ENCODE results near the gene VPS41. TPM values are rescaled to one million over a fixed set of nuclear protein-coding genes. Genes with fewer than 3 reads are reported as not detected.
A peak's percentile ranks its signal among the peaks of the same experiment; 100 is the strongest.

Gene VPS41
- total and polyA plus RNA-seq, 4 donors: 71.1 to 97.3 (median 90.4) TPM

GRCh38 chr7:38731215-38731614 is 177.8 kb downstream of the VPS41 start:
- no peaks in the 10 kb centered on the region for H3K9me3 ChIP-seq (ENCODE audit: control insufficient read depth, insufficient read depth, low read length)
- no peaks in the 10 kb centered on the region for H3K36me3 ChIP-seq (ENCODE audit: control insufficient read depth, insufficient read depth, low read length)
- no peak overlapping the region for H3K4me3 ChIP-seq (ENCODE audit: low read depth, low read length)
- DNase-seq (ENCODE audit: low read depth in 4 of 6, low spot score in 6 of 6): no peak
- 94% methylated on average over 2 of the region's 2 CpGs for WGBS (ENCODE audit: insufficient coverage)
- H3K27me3 ChIP-seq (ENCODE audit: control insufficient read depth, insufficient read depth, low read length): no peaks in the 10 kb centered on the region
- no peaks in the 10 kb centered on the region for H3K4me1 ChIP-seq (ENCODE audit: control insufficient read depth, insufficient read depth, low read length)
- no peak overlapping the region for H3K27ac ChIP-seq (ENCODE audit: low read depth, low read length)

GRCh38 chr7:38728145-38728544 is 180.8 kb downstream of the VPS41 start:
- Histone ChIP-seq H3K9me3 (ENCODE audit: control insufficient read depth, insufficient read depth, low read length) (no peaks in the 10 kb centered on the region), H3K27me3 (ENCODE audit: control insufficient read depth, insufficient read depth, low read length) (no peaks in the 10 kb centered on the region), H3K27ac (ENCODE audit: low read depth, low read length) (no peak overlapping the region), H3K36me3 (ENCODE audit: control insufficient read depth, insufficient read depth, low read length) (peaks cover 4% of the 10 kb centered on the region), H3K4me1 (ENCODE audit: control insufficient read depth, insufficient read depth, low read length) (no peaks in the 10 kb centered on the region), H3K4me3 (ENCODE audit: low read depth, low read length) (no peak overlapping the region)
- 100% methylated on average over 2 of the region's 3 CpGs for WGBS (ENCODE audit: insufficient coverage)
- DNase-seq (ENCODE audit: low read depth in 4 of 6, low spot score in 6 of 6): no peak

GRCh38 chr7:38727184-38727940 is 181.6 kb downstream of the VPS41 start:
- no peak overlapping the region for H3K27ac ChIP-seq (ENCODE audit: low read depth, low read length)
- DNase-seq (ENCODE audit: low read depth in 4 of 6, low spot score in 6 of 6): no peak
- H3K27me3 ChIP-seq (ENCODE audit: control insufficient read depth, insufficient read depth, low read length): no peaks in the 10 kb centered on the region
- H3K36me3 ChIP-seq (ENCODE audit: control insufficient read depth, insufficient read depth, low read length): peaks cover 4% of the 10 kb centered on the region
- no peaks in the 10 kb centered on the region for H3K9me3 ChIP-seq (ENCODE audit: control insufficient read depth, insufficient read depth, low read length)
- no peak overlapping the region for H3K4me3 ChIP-seq (ENCODE audit: low read depth, low read length)
- H3K4me1 ChIP-seq (ENCODE audit: control insufficient read depth, insufficient read depth, low read length): no peaks in the 10 kb centered on the region
- WGBS (ENCODE audit: insufficient coverage): 79% methylated on average over 2 of the region's 4 CpGs

- Histone ChIP-seq H3K9me3 (ENCODE audit: control insufficient read depth, insufficient read depth, low read length) (no peaks in the 10 kb centered on the region), H3K27ac (ENCODE audit: low read depth, low read length) (no peak overlapping the region), H3K4me1 (ENCODE audit: control insufficient read depth, insufficient read depth, low read length) (no peaks in the 10 kb centered on the region), H3K36me3 (ENCODE audit: control insufficient read depth, insufficient read depth, low read length) (peaks cover 4% of the 10 kb centered on the region), H3K27me3 (ENCODE audit: control insufficient read depth, insufficient read depth, low read length) (no peaks in the 10 kb centered on the region), H3K4me3 (ENCODE audit: low read depth, low read length) (no peak overlapping the region)
- no peak for DNase-seq (ENCODE audit: low read depth in 4 of 6, low spot score in 6 of 6)
- WGBS (ENCODE audit: insufficient coverage): 98% methylated on average over 5 of the region's 10 CpGs
Observed at GRCh38 chr7:38723327-38723726, 185.7 kb downstream of the VPS41 start.

- no peak overlapping the region for H3K27ac ChIP-seq (ENCODE audit: low read depth, low read length)
- H3K4me1 ChIP-seq (ENCODE audit: control insufficient read depth, insufficient read depth, low read length): no peaks in the 10 kb centered on the region
- 87% methylated on average over 4 of the region's 4 CpGs for WGBS (ENCODE audit: insufficient coverage)
- no peaks in the 10 kb centered on the region for H3K9me3 ChIP-seq (ENCODE audit: control insufficient read depth, insufficient read depth, low read length)
- DNase-seq (ENCODE audit: low read depth in 4 of 6, low spot score in 6 of 6): no peak
- no peaks in the 10 kb centered on the region for H3K36me3 ChIP-seq (ENCODE audit: control insufficient read depth, insufficient read depth, low read length)
- H3K4me3 ChIP-seq (ENCODE audit: low read depth, low read length): no peak overlapping the region
- H3K27me3 ChIP-seq (ENCODE audit: control insufficient read depth, insufficient read depth, low read length): no peaks in the 10 kb centered on the region
Observed at GRCh38 chr7:38716397-38716796, 192.6 kb downstream of the VPS41 start.

- Histone ChIP-seq H3K27me3 (ENCODE audit: control insufficient read depth, insufficient read depth, low read length) (no peaks in the 10 kb centered on the region), H3K36me3 (ENCODE audit: control insufficient read depth, insufficient read depth, low read length) (no peaks in the 10 kb centered on the region), H3K9me3 (ENCODE audit: control insufficient read depth, insufficient read depth, low read length) (no peaks in the 10 kb centered on the region), H3K27ac (ENCODE audit: low read depth, low read length) (no peak overlapping the region), H3K4me3 (ENCODE audit: low read depth, low read length) (no peak overlapping the region), H3K4me1 (ENCODE audit: control insufficient read depth, insufficient read depth, low read length) (no peaks in the 10 kb centered on the region)
- WGBS (ENCODE audit: insufficient coverage): no CpG with 5 or more reads among the region's 4 CpGs
- peak in 1 of 6 donors; percentile 8 for DNase-seq (ENCODE audit: low read depth in 4 of 6, low spot score in 6 of 6)
Observed at GRCh38 chr7:38709123-38709522, 199.9 kb downstream of the VPS41 start.

- DNase-seq (ENCODE audit: low read depth in 4 of 6, low spot score in 6 of 6): no peak
- no peaks in the 10 kb centered on the region for H3K4me1 ChIP-seq (ENCODE audit: control insufficient read depth, insufficient read depth, low read length)
- H3K9me3 ChIP-seq (ENCODE audit: control insufficient read depth, insufficient read depth, low read length): no peaks in the 10 kb centered on the region
- no peak overlapping the region for H3K27ac ChIP-seq (ENCODE audit: low read depth, low read length)
- H3K4me3 ChIP-seq (ENCODE audit: low read depth, low read length): no peak overlapping the region
- H3K27me3 ChIP-seq (ENCODE audit: control insufficient read depth, insufficient read depth, low read length): no peaks in the 10 kb centered on the region
- H3K36me3 ChIP-seq (ENCODE audit: control insufficient read depth, insufficient read depth, low read length): no peaks in the 10 kb centered on the region
Observed at GRCh38 chr7:38704751-38705150, 204.2 kb downstream of the VPS41 start.

GRCh38 chr7:38704041-38704547 is 204.9 kb downstream of the VPS41 start:
- no peak for DNase-seq (ENCODE audit: low read depth in 4 of 6, low spot score in 6 of 6)
- no peak overlapping the region for H3K4me3 ChIP-seq (ENCODE audit: low read depth, low read length)
- H3K27me3 ChIP-seq (ENCODE audit: control insufficient read depth, insufficient read depth, low read length): no peaks in the 10 kb centered on the region
- H3K27ac ChIP-seq (ENCODE audit: low read depth, low read length): no peak overlapping the region
- no peaks in the 10 kb centered on the region for H3K4me1 ChIP-seq (ENCODE audit: control insufficient read depth, insufficient read depth, low read length)
- 82% methylated on average over 3 of the region's 4 CpGs for WGBS (ENCODE audit: insufficient coverage)
- no peaks in the 10 kb centered on the region for H3K9me3 ChIP-seq (ENCODE audit: control insufficient read depth, insufficient read depth, low read length)
- H3K36me3 ChIP-seq (ENCODE audit: control insufficient read depth, insufficient read depth, low read length): no peaks in the 10 kb centered on the region

GRCh38 chr7:38703093-38703492 is 205.9 kb downstream of the VPS41 start:
- no peaks in the 10 kb centered on the region for H3K36me3 ChIP-seq (ENCODE audit: control insufficient read depth, insufficient read depth, low read length)
- WGBS (ENCODE audit: insufficient coverage): 100% methylated on average over 2 of the region's 4 CpGs
- H3K27ac ChIP-seq (ENCODE audit: low read depth, low read length): no peak overlapping the region
- no peak overlapping the region for H3K4me3 ChIP-seq (ENCODE audit: low read depth, low read length)
- H3K4me1 ChIP-seq (ENCODE audit: control insufficient read depth, insufficient read depth, low read length): no peaks in the 10 kb centered on the region
- H3K9me3 ChIP-seq (ENCODE audit: control insufficient read depth, insufficient read depth, low read length): no peaks in the 10 kb centered on the region
- no peaks in the 10 kb centered on the region for H3K27me3 ChIP-seq (ENCODE audit: control insufficient read depth, insufficient read depth, low read length)
- DNase-seq (ENCODE audit: low read depth in 4 of 6, low spot score in 6 of 6): no peak

- H3K27me3 ChIP-seq (ENCODE audit: control insufficient read depth, insufficient read depth, low read length): no peaks in the 10 kb centered on the region
- DNase-seq (ENCODE audit: low read depth in 4 of 6, low spot score in 6 of 6): no peak
- H3K4me3 ChIP-seq (ENCODE audit: low read depth, low read length): no peak overlapping the region
- no peaks in the 10 kb centered on the region for H3K36me3 ChIP-seq (ENCODE audit: control insufficient read depth, insufficient read depth, low read length)
- no peaks in the 10 kb centered on the region for H3K9me3 ChIP-seq (ENCODE audit: control insufficient read depth, insufficient read depth, low read length)
- H3K4me1 ChIP-seq (ENCODE audit: control insufficient read depth, insufficient read depth, low read length): no peaks in the 10 kb centered on the region
- H3K27ac ChIP-seq (ENCODE audit: low read depth, low read length): no peak overlapping the region
- 89% methylated on average over 8 of the region's 10 CpGs for WGBS (ENCODE audit: insufficient coverage)
Observed at GRCh38 chr7:38702002-38702535, 206.9 kb downstream of the VPS41 start.
